GM12875 (cell line): ENCODE measurements around the gene RAD50.

ENCODE experiments used
- H3K4me3 ChIP-seq: one replicate; pipeline ENCODE4 v1.5.1; 2011; ENCODE audit warnings: low read depth, low read length, control low read depth
- TF ChIP-seq, protein P1 (sequence below): IDR thresholded peaks from 2 replicates; pipeline ENCODE4 v1.5.1; 2011; ENCODE audit warnings: low read depth, mild to moderate bottlenecking, control low read depth, inconsistent platforms, low read length, moderate library complexity, borderline replicate concordance; ENCODE audit not compliant: insufficient read depth

Gene RAD50

DNA sequence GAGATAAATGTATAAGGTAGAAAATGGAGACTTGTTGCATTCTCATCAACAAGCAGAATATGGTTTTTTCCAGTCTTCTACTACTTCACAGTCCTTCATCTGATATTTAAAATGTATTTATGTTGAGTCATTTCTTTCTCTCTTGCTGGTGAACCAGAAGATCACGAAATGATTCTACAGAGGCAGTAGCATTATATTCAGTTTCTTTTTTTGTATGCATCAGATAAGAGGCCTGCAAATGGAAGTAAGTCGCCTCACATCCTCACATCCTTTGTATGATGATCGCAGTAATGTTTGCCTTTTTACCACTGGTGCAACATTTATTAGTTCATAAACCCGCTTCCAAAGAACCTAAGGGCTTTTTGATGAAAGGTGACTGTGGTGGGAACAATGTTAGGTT is 79.1 kb downstream of the RAD50 start:
- no peak overlapping the region for H3K4me3 ChIP-seq
- TF ChIP-seq, protein P1, sequence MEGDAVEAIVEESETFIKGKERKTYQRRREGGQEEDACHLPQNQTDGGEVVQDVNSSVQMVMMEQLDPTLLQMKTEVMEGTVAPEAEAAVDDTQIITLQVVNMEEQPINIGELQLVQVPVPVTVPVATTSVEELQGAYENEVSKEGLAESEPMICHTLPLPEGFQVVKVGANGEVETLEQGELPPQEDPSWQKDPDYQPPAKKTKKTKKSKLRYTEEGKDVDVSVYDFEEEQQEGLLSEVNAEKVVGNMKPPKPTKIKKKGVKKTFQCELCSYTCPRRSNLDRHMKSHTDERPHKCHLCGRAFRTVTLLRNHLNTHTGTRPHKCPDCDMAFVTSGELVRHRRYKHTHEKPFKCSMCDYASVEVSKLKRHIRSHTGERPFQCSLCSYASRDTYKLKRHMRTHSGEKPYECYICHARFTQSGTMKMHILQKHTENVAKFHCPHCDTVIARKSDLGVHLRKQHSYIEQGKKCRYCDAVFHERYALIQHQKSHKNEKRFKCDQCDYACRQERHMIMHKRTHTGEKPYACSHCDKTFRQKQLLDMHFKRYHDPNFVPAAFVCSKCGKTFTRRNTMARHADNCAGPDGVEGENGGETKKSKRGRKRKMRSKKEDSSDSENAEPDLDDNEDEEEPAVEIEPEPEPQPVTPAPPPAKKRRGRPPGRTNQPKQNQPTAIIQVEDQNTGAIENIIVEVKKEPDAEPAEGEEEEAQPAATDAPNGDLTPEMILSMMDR = no peak

DNA sequence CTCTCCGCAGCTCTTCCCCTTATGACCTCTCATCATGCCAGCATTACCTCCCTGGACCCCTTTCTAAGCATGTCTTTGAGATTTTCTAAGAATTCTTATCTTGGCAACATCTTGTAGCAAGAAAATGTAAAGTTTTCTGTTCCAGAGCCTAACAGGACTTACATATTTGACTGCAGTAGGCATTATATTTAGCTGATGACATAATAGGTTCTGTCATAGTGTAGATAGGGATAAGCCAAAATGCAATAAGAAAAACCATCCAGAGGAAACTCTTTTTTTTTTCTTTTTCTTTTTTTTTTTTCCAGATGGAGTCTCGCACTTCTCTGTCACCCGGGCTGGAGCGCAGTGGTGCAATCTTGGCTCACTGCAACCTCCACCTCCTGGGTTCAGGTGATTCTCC is 80.5 kb downstream of the RAD50 start:
- TF ChIP-seq, protein P1 = no peak
- no peak overlapping the region for H3K4me3 ChIP-seq

DNA sequence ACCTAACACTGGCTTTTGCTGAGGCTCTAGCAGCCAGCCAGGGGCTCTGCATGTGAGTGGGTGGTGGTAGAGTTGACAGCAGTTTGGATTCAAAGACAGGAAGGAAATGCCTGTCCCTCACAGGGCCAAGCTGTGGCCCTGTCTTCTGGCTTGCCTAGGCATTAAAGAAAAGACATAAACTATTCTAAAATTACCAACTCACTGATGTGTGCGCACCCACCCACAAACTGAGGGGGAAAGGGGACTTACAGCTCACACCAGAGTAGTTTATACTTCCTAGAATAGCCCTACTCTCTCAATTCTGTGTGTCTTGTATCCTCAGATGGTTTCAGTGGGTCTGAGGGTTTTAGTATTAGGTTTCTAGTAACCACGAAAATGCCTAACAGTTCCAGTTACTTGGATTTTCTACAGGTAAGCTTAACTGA is 82.9 kb downstream of the RAD50 start:
- H3K4me3 ChIP-seq = no peak overlapping the region
- TF ChIP-seq, protein P1 = no peak

DNA sequence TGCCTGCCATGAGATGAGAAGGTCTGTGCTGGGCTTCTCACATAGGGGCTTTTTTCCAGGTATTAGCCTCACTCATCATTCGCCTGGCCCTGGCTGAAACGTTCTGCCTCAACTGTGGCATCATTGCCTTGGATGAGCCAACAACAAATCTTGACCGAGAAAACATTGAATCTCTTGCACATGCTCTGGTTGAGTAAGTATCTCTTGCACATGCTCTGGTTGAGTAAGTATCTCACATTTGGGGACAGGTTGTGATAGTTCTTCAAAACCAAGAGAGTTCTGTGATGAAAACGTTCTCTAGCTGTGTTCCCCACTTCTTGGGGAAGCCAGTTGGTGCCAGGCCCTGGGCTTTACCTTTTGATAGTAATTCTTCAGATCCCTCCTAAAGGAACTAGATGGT is 83.8 kb downstream of the RAD50 start:
- H3K4me3 ChIP-seq = no peak overlapping the region
- TF ChIP-seq, protein P1 = no peak

DNA sequence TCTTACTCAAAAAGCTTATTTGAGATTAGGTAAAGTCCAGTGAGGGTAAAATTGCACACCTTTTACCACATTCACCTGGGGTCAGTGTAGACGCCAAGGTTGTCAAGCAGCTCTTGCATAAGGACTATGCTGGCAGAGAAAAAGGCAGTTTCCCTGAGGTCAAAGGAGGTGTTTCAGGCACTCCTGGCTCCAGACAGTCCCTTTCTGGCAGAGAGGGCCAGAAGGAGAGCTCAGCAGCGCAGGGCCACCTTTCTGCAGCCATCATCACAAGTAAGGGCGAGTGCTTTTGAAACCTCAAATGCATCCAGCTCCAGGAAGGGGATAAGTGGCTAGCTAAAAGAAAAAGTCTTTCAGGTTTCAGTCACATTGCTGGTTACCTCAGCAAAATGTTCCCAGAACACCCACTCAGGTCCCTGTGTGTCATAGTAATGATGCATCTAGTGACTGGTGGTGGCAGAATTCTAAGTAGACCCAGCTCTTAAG is 84.5 kb downstream of the RAD50 start:
- H3K4me3 ChIP-seq = no peak overlapping the region
- TF ChIP-seq, protein P1 = no peak

DNA sequence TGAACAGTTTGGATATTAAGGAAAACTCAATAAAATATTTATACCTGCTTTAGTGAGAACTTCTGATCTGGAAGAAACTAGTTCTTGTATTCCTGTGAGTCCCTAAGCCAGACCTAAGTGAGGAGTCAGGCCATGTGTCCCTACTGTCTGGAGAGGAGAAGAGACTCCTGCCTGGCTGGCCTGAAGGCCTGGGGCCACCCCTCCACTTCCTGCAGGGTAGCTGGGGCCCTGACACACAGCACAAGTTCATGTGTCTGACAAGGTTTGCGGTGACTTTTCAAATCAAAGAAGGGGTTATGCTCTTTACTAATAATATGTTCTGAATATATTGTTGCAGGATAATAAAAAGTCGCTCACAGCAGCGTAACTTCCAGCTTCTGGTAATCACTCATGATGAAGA is 85.1 kb downstream of the RAD50 start:
- TF ChIP-seq, protein P1 = no peak
- H3K4me3 ChIP-seq = no peak overlapping the region

DNA sequence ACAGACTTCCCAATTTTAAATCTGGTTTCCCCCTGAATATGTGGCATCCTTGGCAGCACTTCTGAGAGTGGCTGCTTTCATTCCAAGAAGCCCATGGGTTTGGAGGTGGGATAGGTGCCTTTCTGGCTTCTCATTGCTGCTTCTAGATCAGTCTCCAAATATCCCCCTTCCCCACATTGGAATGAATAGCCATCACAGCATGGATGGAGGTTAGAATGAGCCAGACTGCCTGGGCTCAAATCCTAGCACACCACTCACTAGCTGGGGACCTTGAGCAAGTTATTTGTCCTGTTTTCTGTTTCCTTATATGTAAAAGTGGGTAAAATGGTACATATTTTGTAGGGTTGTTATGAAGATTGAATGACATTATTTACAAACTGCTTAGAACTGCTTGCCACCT is 87.4 kb downstream of the RAD50 start:
- H3K4me3 ChIP-seq = no peak overlapping the region
- TF ChIP-seq, protein P1 = no peak
